Stimulated activated CD4-positive, alpha-beta T cell treated with anti-CD3 and anti-CD28 coated beads, Interleukin-2, amount 100 ng/mL, for 48 hours (primary cell): ENCODE measurements around the gene TMEM79.
A peak's percentile ranks its signal among the peaks of the same experiment; 100 is the strongest.
"Not testable (repeated sequence)": the region's sequence is repeated elsewhere in the genome, so short reads cannot be mapped to it uniquely, and the experiment has no call there.

ENCODE experiments used
- DNase-seq, 2 donors: peaks; one replicate each; pipeline ENCODE4 v3.0.0-alpha.2; 2020

Gene TMEM79

DNA sequence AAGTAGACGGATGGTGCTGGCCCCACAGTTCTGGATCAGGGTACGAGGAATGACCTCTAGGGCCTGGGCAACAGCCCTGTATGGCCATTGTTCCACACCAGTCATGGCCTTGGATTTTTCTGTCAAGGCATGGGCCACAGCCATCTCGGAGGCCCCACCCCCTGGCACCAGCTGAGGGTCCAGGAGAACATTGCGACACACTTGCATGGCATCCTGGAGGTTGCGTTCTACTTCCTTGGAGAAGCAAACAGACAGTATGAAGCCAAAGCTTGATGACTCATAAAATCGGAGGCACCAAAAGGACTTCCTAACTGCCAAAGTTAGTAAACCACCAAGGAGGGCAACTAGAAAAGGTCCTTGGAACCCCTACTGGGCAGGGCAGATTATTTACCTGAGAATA is 26.8 kb downstream of the TMEM79 start:
- DNase-seq = no peak

DNA sequence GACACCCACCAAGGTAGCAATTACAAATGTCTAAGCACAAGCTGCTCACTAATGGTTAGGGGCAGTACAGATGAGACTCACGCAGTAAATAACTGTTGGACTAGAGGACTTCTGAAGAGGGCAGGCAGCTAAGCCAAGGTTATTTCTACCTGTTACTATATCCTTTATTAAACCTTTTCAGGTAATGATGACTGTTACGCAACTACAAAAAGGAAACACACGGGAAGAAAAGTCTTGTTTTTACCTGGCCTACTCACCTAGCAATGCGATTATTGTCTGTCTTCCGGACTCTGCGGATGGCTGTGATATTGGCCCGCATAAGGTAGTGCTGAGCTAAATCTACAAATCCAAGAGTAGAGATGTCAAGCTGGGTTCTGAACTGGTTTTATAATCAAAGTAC is 32.8 kb downstream of the TMEM79 start:
- no peak for DNase-seq

DNA sequence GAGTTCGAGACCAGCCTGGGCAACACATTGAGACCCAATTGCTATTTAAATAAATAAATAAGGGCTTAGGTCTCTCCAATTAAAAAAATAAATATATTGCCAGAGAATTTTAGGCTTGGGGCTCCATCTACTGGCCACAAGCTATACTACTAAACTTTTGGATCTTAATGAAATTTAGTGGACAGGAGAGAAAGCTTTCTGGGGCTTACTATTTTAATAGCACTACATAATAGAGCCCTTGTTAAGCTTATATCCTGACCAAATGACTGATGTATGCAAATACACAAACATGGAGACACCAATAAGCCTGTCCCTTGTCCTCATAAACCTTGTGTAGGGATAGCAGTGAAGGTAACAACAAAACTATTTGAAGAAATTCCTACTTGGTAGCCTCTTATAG is 35.5 kb downstream of the TMEM79 start:
- no peak for DNase-seq

DNA sequence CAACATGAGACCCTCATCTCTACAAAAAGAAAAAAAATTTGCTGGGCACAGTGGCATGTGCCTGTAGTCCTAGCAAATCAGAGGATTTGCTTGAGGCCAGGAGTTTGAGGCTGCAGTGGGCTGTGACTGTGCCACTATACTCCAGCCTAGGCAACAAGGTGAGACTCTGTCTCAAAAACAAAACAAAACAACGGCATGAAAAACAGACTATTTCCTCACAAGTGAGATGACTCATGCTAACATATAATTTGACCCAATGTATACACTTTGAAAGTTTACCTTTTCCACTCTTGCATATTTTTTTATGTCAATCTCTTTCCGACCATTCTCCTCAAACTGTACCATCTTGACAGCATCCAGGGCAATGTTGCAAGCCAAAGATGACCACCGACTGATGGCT is 36.4 kb downstream of the TMEM79 start:
- DNase-seq = no peak

DNA sequence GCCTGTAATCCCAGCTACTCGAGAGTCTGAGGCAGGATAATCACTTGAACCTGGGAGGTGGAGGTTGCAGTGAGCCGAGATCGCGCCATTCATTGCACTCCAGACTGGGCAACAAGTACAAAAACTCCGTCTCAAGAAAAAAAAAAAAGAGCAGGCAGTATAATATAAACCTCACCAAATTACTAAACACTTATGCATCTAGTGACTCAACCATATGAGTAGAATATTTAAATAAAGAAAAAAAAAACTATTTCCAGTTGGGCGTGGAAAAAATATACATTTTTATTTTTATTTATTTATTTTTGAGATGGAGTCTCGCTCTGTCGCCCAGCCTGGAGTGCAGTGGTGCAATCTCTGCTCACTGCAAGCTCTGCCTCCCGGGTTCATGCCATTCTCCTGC is 39.1 kb downstream of the TMEM79 start:
- DNase-seq = not testable (repeated sequence)

DNA sequence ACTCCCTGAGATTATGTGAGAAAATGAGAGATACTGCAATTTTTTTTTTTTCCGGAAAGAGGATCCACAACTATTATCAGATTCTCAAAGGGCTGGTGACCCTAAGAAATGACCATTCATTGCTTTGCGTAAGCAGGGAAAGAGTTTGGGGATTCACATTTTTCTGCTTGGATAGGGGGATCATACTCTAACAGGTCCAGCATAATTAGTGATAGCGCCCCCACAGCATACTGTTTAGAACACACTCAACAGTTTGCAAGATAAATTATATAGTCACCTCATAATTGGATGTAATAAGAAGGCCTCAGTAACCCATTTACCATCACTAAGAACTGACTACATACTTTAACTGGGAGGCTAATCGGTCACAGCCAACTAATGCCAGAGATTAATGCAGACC is 52.1 kb downstream of the TMEM79 start:
- DNase-seq = no peak

DNA sequence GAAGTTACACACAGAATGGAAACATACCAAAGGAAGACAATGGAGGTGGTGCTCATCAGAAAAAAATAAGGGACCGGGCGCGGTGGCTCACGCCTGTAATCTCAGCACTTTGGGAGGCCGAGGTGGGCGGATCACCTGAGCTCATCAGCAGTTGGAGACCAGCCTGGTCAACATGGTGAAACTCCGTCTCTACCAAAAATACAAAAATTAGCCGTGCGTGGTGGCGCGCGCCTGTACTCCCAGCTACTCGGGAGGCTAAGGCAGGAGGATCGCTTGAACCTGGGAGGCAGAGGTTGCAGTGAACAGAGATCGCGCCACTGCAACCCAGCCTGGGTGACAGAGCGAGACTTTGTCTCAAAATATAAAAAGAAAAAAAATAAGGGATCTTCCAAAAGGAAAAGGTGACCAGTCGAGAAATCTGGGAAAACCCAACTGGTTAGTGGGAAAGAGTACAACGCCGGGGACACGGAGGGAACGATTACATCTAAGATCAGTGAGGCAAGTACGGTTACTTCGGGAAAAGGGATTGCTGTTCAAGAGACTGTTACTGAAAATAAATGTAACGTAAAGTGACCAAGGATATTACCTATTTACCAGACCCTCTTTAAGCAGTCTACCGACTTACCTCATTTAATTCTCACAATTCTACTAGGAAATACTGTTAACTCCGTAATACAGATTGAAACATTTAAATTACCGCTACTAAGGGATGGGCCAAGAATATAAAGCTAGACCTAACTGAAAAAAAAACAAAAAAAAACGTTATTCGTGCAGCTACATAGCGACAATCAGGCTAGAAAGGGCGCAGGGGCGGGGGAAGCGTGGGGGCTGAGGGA is 53.1 kb downstream of the TMEM79 start:
- no peak for DNase-seq

DNA sequence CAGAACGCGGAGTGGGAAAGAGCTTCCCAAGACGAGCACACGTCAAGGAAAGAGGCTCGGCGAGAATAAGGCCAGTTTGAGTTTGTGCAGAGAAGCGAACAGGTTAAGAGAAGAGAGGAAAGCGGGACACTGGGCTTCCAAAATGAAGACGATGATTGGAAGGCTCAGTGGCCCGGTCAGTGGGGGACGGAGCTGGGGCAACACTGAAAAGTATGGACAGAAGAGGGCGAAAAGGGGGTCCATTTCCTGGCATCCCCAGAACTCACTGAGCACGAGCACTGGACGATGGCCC is 53.7 kb downstream of the TMEM79 start:
- no peak for DNase-seq

DNA sequence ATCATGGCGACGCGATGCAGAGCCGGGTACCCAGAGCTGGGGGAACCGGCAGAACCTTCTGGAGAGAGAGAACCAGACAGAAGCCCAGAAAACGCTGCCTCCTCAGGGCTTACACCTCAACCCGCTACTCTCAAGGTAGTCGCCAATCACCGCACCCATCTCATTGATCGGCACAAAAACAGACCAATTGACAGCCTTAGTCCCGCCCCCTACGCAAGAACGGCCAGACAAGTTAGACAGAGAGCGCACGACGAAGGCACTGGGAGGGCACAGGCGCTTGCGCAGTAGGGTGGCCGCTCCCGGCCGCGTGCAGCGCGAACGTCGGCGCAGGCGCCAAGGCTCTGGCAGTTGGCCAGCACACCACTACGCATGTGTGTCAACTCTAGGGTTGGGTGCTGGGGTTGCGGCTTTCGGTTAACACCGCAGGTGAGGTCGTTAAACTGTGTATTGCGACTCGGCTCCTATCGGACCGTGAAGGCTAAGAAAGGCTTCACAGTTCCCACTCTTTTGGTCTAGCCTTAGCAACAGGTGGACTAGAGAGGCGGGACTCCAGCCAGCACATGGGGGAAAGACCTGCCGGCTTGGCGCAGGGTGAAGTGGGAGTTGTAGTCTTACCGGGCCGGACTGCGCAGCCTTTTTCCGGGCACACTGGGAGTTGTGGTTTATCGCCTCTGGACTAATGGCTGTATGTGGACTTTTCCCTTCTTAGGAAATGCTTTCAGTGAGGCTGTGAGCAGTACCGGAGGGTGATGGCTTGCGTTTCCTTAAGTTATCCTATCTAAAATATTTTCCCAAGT is 54.3 kb downstream of the TMEM79 start, which contains the start of the genes CCT3 and TSACC:
TSS of gene CCT3 (minus strand) at position 113 of the 797 bp plus-strand sequence. CDS start at position 5, 108 bp downstream.
TSS of gene TSACC (plus strand) at position 347 of the 797 bp plus-strand sequence. CDS start 1,232 bp downstream, outside the sequence.
- peak; percentile 99 to 100 for DNase-seq
